ENCODE data around the gene ADGRB2.

DNA sequence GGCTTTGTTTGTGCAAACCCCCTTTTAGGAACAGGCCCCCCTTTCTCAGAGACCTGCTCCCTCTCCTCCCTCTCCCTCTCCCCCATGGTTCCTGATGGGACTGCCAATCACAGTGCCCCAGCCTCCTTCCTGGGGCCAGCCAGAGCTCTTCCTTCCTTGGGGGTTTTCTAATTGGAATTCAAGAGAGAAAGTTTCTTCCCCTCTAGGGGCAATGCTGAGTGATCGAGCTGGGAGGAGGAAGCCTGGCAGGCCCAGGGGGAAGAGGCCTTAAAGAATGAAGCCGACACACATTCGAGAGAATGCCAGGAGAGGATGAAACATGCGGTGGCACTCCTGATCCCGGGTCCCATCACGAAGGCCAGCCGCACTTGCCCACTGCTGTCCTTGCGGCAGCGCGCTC is 39.0 kb downstream of the ADGRB2 start:
- TF ChIP-seq, protein P1, sequence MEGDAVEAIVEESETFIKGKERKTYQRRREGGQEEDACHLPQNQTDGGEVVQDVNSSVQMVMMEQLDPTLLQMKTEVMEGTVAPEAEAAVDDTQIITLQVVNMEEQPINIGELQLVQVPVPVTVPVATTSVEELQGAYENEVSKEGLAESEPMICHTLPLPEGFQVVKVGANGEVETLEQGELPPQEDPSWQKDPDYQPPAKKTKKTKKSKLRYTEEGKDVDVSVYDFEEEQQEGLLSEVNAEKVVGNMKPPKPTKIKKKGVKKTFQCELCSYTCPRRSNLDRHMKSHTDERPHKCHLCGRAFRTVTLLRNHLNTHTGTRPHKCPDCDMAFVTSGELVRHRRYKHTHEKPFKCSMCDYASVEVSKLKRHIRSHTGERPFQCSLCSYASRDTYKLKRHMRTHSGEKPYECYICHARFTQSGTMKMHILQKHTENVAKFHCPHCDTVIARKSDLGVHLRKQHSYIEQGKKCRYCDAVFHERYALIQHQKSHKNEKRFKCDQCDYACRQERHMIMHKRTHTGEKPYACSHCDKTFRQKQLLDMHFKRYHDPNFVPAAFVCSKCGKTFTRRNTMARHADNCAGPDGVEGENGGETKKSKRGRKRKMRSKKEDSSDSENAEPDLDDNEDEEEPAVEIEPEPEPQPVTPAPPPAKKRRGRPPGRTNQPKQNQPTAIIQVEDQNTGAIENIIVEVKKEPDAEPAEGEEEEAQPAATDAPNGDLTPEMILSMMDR (IDR thresholded peaks at IDR 0.05): peak; percentile 5
- no peak for TF ChIP-seq EZH2 (IDR thresholded peaks at IDR 0.05)
